CD4-positive, CD25-positive, alpha-beta regulatory T cell (primary cell): ENCODE data around the gene PTGFRN. TPM values are rescaled to one million over a fixed set of nuclear protein-coding genes. Genes with fewer than 3 reads are reported as not detected.

Source experiments
- ATAC-seq, 2 donors: fragments of 150-1000 bp; cut with Tn5 transposase; one replicate each; pipeline ENCODE4 v1.10.0; 2021; ENCODE audit warnings: low read depth in 2 of 2, moderate number of reproducible peaks in 2 of 2, moderate library complexity in 1 of 2
- DNase-seq, 3 donors: peaks; one replicate each; pipeline versions ENCODE4 v3.0.0 to v3.0.0-alpha.2; 2012 to 2022; ENCODE audit warnings: mixed read lengths in 1 of 3
- H3K27ac ChIP-seq: one replicate; pipeline ENCODE4 v1.7.0; 2013; ENCODE audit warnings: mild to moderate bottlenecking, low read length; ENCODE audit not compliant: insufficient read depth, poor library complexity, severe bottlenecking
- H3K27me3 ChIP-seq: one replicate; pipeline ENCODE4 v1.7.0; 2013; ENCODE audit warnings: low read length; ENCODE audit not compliant: control insufficient read depth, insufficient read depth
- H3K36me3 ChIP-seq: one replicate; pipeline ENCODE4 v1.7.0; 2013; ENCODE audit warnings: mild to moderate bottlenecking, low read length, moderate library complexity; ENCODE audit not compliant: control insufficient read depth, insufficient read depth
- H3K4me1 ChIP-seq: 2 replicates; pipeline ENCODE4 v1.7.0; 2013; ENCODE audit warnings: mild to moderate bottlenecking, low read length; ENCODE audit not compliant: insufficient read depth, control insufficient read depth, poor library complexity, severe bottlenecking
- H3K4me3 ChIP-seq: one replicate; pipeline ENCODE4 v1.7.0; 2013; ENCODE audit warnings: low read depth, mild to moderate bottlenecking, low read length, moderate library complexity
- H3K9me3 ChIP-seq, 2 experiments: 1 replicate in 1 of 2; 2 replicates in 1 of 2; pipeline ENCODE4 v1.7.0; 2013; ENCODE audit warnings: low read length in 2 of 2, mild to moderate bottlenecking in 1 of 2, moderate library complexity in 1 of 2; ENCODE audit not compliant: control insufficient read depth in 2 of 2
- H3K27ac Mint-ChIP-seq, 3 donors: one replicate each; pipeline ENCODE4 v1.8.0; 2020 to 2022; ENCODE audit warnings: mild to moderate bottlenecking in 3 of 3, mixed read lengths in 3 of 3, moderate library complexity in 2 of 3
- H3K27me3 Mint-ChIP-seq: one replicate; pipeline ENCODE4 v1.8.0; 2022; ENCODE audit warnings: mild to moderate bottlenecking, mixed read lengths
- H3K36me3 Mint-ChIP-seq: one replicate; pipeline ENCODE4 v1.8.0; 2020; ENCODE audit warnings: mixed read lengths
- H3K4me1 Mint-ChIP-seq, 4 donors: one replicate each; pipeline ENCODE4 v1.8.0; 2020 to 2022; ENCODE audit warnings: mixed read lengths in 4 of 4, mild to moderate bottlenecking in 1 of 4
- H3K4me3 Mint-ChIP-seq, 4 donors: one replicate each; pipeline ENCODE4 v1.8.0; 2020 to 2022; ENCODE audit warnings: mild to moderate bottlenecking in 4 of 4, mixed read lengths in 4 of 4, moderate library complexity in 3 of 4
- H3K9me3 Mint-ChIP-seq, 7 donors: one replicate each; pipeline ENCODE4 v1.8.0; 2020 to 2022; ENCODE audit warnings: mixed read lengths in 7 of 7, mild to moderate bottlenecking in 3 of 7, moderate library complexity in 2 of 7
- polyA plus RNA-seq, 4 donors: library from polyadenylated mRNA; unstranded; fragments of 300-500 nt; fragmentation: Illumina TruSeq; gene quantifications; one replicate each; pipeline ENCODE4 v1.2.3, GENCODE V29; 2021
- total RNA-seq: library from RNA; stranded (reverse); gene quantifications from one replicate; pipeline ENCODE4 v1.2.3, GENCODE V29; 2022

Gene PTGFRN
- total and polyA plus RNA-seq, 5 donors from 2014 or later = 0.02 to 0.17 (median 0.10) TPM; not detected in 2

GRCh38 chr1:117001254-117001927, 91.7 kb downstream of the PTGFRN start, which contains the start of gene CD101:
TSS of gene CD101 (plus strand) at chr1:117001760. CDS start at chr1:117001818, 58 bp downstream.
- H3K9me3 Mint-ChIP-seq = no peaks in the 10 kb centered on the region
- peaks cover 14 to 62% (median 28%) of the 10 kb centered on the region in 4 donors for H3K4me1 Mint-ChIP-seq
- Histone ChIP-seq H3K36me3 (no peaks in the 10 kb centered on the region), H3K27ac (peak within 1 kb of the TSS; percentile 62), H3K4me3 (peak within 1 kb of the TSS; percentile 61), H3K27me3 (no peaks in the 10 kb centered on the region), H3K9me3 (no peaks in the 10 kb centered on the region), H3K4me1 (peaks cover 14% of the 10 kb centered on the region)
- no peaks in the 10 kb centered on the region for H3K27me3 Mint-ChIP-seq
- peaks cover 6% of the 10 kb centered on the region for H3K36me3 Mint-ChIP-seq
- H3K27ac Mint-ChIP-seq = peak within 1 kb of the TSS; percentile 88 to 96 (median 94)
- peak in 1 of 3 donors; percentile 58 for DNase-seq
- H3K4me3 Mint-ChIP-seq = peak within 1 kb of the TSS in 3 of 4 donors; percentile 48 to 89 (median 89)
- peak; percentile 63 to 74 for ATAC-seq

DNA sequence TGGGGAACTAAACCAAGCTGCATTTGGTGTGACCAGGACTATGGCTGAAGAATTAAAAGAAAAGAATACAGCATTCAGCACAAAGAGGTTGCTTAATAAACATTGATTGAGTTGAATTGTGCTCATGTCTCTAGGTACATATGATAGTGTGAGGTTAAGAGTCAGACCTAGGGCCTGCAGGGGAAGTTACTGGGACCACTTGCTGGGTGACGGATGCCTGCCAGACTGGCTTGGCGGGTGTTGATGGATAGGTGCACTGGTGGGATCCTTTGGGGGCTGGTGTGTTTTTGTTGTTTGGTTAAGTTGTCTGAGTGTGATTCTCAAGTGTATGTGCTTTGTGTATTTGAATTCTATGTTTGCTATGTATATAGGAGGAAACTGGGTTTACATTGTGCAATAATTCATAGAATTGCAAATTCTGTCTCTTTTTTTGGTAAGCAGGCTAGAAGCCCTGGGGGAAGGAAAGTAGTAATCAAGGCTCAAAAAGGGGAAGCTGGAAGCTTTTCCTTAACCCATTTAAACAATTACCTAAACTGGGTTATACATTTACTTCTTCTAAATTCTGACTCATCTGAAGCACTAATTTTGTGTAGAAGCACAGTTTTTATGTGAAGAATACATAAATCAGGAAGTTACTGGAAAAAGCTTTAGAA, 93.6 kb downstream of the PTGFRN start:
- H3K27ac Mint-ChIP-seq = peak overlapping the region; percentile 14 to 89 (median 50)
- H3K27me3 ChIP-seq = no peaks in the 10 kb centered on the region
- H3K9me3 Mint-ChIP-seq = no peaks in the 10 kb centered on the region
- H3K27me3 Mint-ChIP-seq = no peaks in the 10 kb centered on the region
- peaks cover 14% of the 10 kb centered on the region for H3K4me1 ChIP-seq
- H3K36me3 Mint-ChIP-seq = peaks cover 6% of the 10 kb centered on the region
- peaks cover 17 to 80% (median 34%) of the 10 kb centered on the region in 4 donors for H3K4me1 Mint-ChIP-seq
- peak overlapping the region; percentile 61 for H3K4me3 ChIP-seq
- peak overlapping the region in 3 of 4 donors; percentile 21 to 89 (median 84) for H3K4me3 Mint-ChIP-seq
- H3K9me3 ChIP-seq = no peaks in the 10 kb centered on the region
- DNase-seq (no peak), ATAC-seq (no peak)
- no peak overlapping the region for H3K27ac ChIP-seq
- H3K36me3 ChIP-seq = no peaks in the 10 kb centered on the region

DNA sequence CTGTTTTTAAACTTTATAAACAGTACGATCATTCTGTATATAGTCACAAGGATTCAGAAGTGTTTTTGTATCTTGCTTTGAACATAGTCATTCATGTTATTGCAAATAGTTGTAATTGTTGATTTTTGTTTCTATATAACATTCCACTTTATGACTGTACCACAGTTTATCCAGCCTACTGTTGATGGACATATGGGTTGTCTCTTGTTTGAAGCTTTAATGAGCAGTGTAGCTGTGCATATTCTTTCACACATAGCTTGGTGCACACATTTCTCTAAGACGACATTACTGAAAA, 98.0 kb downstream of the PTGFRN start:
- Mint-ChIP-seq H3K4me1 (peaks cover 4 to 84% (median 30%) of the 10 kb centered on the region in 4 donors), H3K36me3 (peaks cover 19% of the 10 kb centered on the region), H3K9me3 (no peaks in the 10 kb centered on the region), H3K27me3 (no peaks in the 10 kb centered on the region), H3K27ac (peak overlapping the region in 1 of 3 donors; percentile 87), H3K4me3 (peak overlapping the region in 2 of 4 donors; percentile 47 to 65)
- Histone ChIP-seq H3K27ac (no peak overlapping the region), H3K9me3 (no peaks in the 10 kb centered on the region), H3K4me3 (no peak overlapping the region), H3K27me3 (no peaks in the 10 kb centered on the region), H3K36me3 (no peaks in the 10 kb centered on the region), H3K4me1 (peaks cover 10% of the 10 kb centered on the region)
- ATAC-seq = no peak
- no peak for DNase-seq

DNA sequence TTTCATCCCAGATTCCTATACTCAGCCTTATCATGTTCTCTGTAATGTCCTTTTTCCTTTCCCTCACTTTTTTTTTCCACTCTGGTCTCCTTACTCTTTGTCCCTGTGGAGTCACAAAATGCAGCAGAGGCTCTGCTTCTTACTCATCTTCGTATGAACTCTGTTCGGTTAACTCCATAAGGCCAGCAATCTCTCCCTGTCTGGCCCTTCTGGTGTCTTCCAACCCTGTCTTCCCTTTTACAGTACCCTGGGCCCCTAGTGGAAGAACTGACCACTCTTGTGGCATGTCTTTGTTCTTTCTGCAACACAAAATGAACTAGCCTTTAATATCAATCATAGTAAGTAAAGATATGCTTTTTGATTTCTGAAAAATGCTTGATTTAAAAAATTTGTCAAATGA, 98.9 kb downstream of the PTGFRN start:
- Mint-ChIP-seq H3K27ac (peak overlapping the region in 2 of 3 donors; percentile 68 to 76), H3K4me1 (peaks cover 4 to 81% (median 29%) of the 10 kb centered on the region in 4 donors), H3K4me3 (peak overlapping the region in 2 of 4 donors; percentile 42 to 84), H3K9me3 (no peaks in the 10 kb centered on the region), H3K36me3 (peaks cover 19% of the 10 kb centered on the region), H3K27me3 (no peaks in the 10 kb centered on the region)
- H3K4me1 ChIP-seq = peaks cover 15% of the 10 kb centered on the region
- ATAC-seq (no peak), DNase-seq (no peak)
- H3K9me3 ChIP-seq = no peaks in the 10 kb centered on the region
- no peaks in the 10 kb centered on the region for H3K27me3 ChIP-seq
- no peaks in the 10 kb centered on the region for H3K36me3 ChIP-seq
- H3K27ac ChIP-seq = no peak overlapping the region
- H3K4me3 ChIP-seq = peak overlapping the region; percentile 8

DNA sequence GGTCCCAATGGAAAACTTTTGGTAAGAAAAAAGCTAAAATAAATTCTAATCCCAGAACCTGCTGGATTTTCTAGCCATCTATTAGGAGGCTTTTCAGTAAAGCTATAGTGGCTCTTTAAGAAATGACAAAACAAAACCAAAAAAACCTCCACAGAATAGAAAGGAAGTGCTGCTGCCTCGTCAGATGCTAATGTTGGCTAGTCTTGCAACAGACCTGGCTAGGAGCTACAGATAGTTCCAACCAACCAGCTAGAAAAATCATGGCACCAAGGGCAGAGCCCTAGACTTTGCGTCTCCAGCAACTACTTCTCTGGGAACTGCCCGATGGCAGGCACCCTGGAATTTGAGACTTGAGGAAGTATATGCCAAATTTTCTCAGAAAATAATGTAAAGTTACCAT, 99.4 kb downstream of the PTGFRN start:
- Mint-ChIP-seq H3K27ac (peak overlapping the region; percentile 39 to 81 (median 68)), H3K27me3 (no peaks in the 10 kb centered on the region), H3K4me3 (peak overlapping the region in 3 of 4 donors; percentile 23 to 84 (median 81)), H3K9me3 (no peaks in the 10 kb centered on the region), H3K36me3 (peaks cover 19% of the 10 kb centered on the region), H3K4me1 (peaks cover 4 to 82% (median 30%) of the 10 kb centered on the region in 4 donors)
- H3K27ac ChIP-seq = no peak overlapping the region
- no peaks in the 10 kb centered on the region for H3K9me3 ChIP-seq
- ATAC-seq = peak in 1 of 2 donors; percentile 54
- no peaks in the 10 kb centered on the region for H3K27me3 ChIP-seq
- H3K36me3 ChIP-seq = no peaks in the 10 kb centered on the region
- peaks cover 15% of the 10 kb centered on the region for H3K4me1 ChIP-seq
- DNase-seq = peak in 2 of 3 donors; percentile 29 to 34
- H3K4me3 ChIP-seq = peak overlapping the region; percentile 8

DNA sequence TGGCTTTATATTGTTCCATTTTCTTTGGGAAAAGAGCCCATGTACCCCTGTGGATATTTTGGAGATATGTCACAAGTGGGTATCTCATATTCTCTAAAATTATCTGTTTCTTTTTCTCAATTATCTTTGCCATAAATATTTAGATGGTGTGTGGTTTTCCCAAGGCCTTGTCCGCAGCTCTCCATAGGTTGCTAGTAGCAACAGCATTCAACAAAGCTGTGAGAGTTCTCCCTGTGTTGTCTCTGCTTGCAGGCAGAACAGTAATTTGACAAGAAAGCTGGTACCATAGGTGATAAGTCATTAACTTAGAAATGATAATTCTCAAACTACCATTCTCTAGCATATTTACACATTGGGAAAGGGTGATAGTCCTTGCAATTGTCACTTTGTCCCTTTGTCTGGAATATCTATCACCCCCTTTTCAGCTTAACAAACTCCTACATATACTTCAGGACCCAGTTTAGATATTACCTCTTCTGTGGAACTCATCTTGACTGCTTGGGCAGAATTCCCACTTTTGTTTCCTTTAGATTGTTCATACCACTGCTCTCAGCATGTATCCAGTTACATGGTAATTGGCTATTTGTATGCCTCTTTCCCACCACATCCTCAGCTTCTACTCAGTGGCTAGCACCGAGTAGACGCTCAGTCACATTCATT, 100.7 kb downstream of the PTGFRN start:
- Mint-ChIP-seq H3K36me3 (peaks cover 15% of the 10 kb centered on the region), H3K4me3 (no peak overlapping the region), H3K27ac (peak overlapping the region in 2 of 3 donors; percentile 34 to 52), H3K4me1 (peaks cover 8 to 81% (median 34%) of the 10 kb centered on the region in 4 donors), H3K9me3 (no peaks in the 10 kb centered on the region), H3K27me3 (no peaks in the 10 kb centered on the region)
- H3K27me3 ChIP-seq = no peaks in the 10 kb centered on the region
- H3K36me3 ChIP-seq = no peaks in the 10 kb centered on the region
- ATAC-seq (no peak), DNase-seq (no peak)
- H3K4me3 ChIP-seq = no peak overlapping the region
- no peaks in the 10 kb centered on the region for H3K9me3 ChIP-seq
- peaks cover 15% of the 10 kb centered on the region for H3K4me1 ChIP-seq
- no peak overlapping the region for H3K27ac ChIP-seq

DNA sequence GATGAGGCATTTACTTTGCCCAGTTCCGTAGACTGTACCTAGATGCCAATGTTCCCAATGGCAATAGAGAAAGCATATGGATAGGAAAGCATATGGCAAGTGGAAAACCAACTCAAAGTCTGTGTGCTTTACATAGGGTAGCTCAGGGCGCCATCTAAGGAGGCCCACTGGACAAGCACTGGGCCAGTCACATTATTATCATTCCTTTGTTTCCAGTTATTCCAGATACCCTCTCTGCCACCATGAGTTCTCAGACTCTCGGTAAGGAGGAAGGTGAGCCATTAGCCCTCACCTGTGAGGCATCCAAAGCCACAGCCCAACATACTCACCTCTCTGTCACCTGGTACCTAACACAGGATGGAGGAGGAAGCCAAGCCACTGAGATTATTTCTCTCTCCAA, 101.6 kb downstream of the PTGFRN start:
- ATAC-seq (no peak), DNase-seq (no peak)
- Histone ChIP-seq H3K27me3 (no peaks in the 10 kb centered on the region), H3K4me3 (no peak overlapping the region), H3K9me3 (no peaks in the 10 kb centered on the region), H3K27ac (no peak overlapping the region), H3K4me1 (peaks cover 15% of the 10 kb centered on the region), H3K36me3 (no peaks in the 10 kb centered on the region)
- Mint-ChIP-seq H3K4me3 (no peak overlapping the region), H3K4me1 (peaks cover 12 to 82% (median 35%) of the 10 kb centered on the region in 4 donors), H3K27ac (peak overlapping the region in 1 of 3 donors; percentile 73), H3K9me3 (no peaks in the 10 kb centered on the region), H3K36me3 (peaks cover 13% of the 10 kb centered on the region), H3K27me3 (no peaks in the 10 kb centered on the region)
